ENCODE data around the gene ZNF655. TPM values are rescaled to one million over a fixed set of nuclear protein-coding genes. Genes with fewer than 3 reads are reported as not detected.
A peak's percentile ranks its signal among the peaks of the same experiment; 100 is the strongest.

The ZNF655 gene
- total RNA-seq, 1 experiment from 2014 or later = 40.4 TPM

DNA sequence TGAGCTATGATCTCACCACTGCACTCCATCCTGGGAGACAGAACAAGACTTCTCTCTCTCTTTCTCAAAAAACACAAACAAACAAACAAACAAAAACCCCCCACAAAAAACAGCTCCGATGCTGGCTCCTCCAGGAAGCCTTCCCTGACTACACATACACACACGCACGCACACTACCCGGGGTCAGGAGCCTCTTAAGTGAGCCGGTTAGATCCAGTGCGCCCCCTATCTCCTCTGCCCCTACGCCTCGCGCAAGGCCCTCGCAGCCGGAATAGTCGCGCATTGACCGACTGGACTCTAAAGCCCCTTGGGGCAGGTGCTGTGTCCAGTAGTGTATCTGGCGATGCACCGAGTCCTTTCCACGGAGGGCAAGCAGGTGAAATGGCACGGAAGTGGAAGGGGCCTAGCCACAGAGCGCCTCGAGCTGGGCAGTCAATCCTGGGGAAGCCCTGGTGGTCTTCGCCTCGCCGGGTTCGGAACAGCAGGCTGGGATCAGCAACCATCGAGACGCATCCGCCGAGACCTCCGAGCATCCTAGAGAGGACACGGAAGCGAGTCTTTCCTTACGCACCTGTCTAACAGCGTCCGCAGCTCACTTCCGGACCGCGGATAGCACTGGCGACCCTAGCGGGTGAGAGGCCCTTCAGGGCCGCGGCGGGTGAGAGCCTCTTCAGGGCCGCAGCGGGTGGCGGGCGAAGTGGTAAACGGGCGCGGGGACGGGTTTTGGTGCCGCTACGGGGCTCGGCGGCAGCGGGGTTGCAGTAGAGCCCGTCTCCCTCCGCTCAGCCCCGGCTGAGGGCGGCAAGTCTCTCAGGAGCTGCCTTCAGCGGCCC is 58.1 kb downstream of the ZNF655 start, which contains the start of gene ZSCAN25:
TSS of gene ZSCAN25 (plus strand) at position 588 of the 833 bp plus-strand sequence. CDS start 2,661 bp downstream, outside the sequence.
- Mint-ChIP-seq H3K4me1 (peaks cover 11% of the 10 kb centered on the region), H3K4me3 (peak within 1 kb of the TSS; percentile 95), H3K27ac (peak within 1 kb of the TSS; percentile 93), H3K9me3 (no peaks in the 10 kb centered on the region; the same call in 1 of the 2 replicates), H3K36me3 (peaks cover 31% of the 10 kb centered on the region), H3K27me3 (ENCODE audit: low read depth) (peaks cover 8% of the 10 kb centered on the region)
- DNase-seq (ENCODE audit: low spot score) (peak; percentile 94), ATAC-seq (peak; percentile 97)
- CTCF ChIA-PET = interaction anchor here (0.7 to 2.5 kb wide), 16 partner anchors 12 to 374 kb away, joined by 3 to 33 read pairs (median 4); partner anchors contain the start of genes BUD31, PDAP1, TMEM225B and TRIM4
- POLR2A ChIA-PET = interaction anchor here (0.5 to 1.7 kb wide), 5 partner anchors 13 to 466 kb away, joined by 3 to 5 read pairs (median 3); partner anchors contain the start of genes ZKSCAN5 and ZNF655
- TF ChIP-seq PRRX2 (CRISPR knock-in tag; IDR thresholded peaks at IDR 0.05) (no peak), ZNF219 (CRISPR knock-in tag; IDR thresholded peaks at IDR 0.05; ENCODE audit: borderline replicate concordance) (peak; percentile 88; the same call in 1 of the 2 replicates), HMGXB4 (CRISPR knock-in tag; IDR thresholded peaks at IDR 0.05) (peak; percentile 93), ESRRA (CRISPR knock-in tag; IDR thresholded peaks at IDR 0.05; ENCODE audit: borderline replicate concordance) (peak; percentile 83; the same call in 1 of the 2 replicates), TCF7 (CRISPR knock-in tag; IDR thresholded peaks at IDR 0.05; ENCODE audit: low read depth) (no peak), ZNF425 (CRISPR knock-in tag; conservative IDR thresholded peaks at IDR 0.05) (no peak), ETV6 (CRISPR knock-in tag; IDR thresholded peaks at IDR 0.05) (peak; percentile 52; the same call in 1 of the 2 replicates), RELA (CRISPR knock-in tag; IDR thresholded peaks at IDR 0.05; ENCODE audit: borderline replicate concordance) (peak; percentile 80; the same call in 1 of the 2 replicates), NR2C2 (CRISPR knock-in tag; IDR thresholded peaks at IDR 0.05) (peak; percentile 65; the same call in 1 of the 2 replicates), MXD4 (CRISPR knock-in tag; IDR thresholded peaks at IDR 0.05; ENCODE audit: borderline replicate concordance) (no peak), ATF1 (CRISPR knock-in tag; IDR thresholded peaks at IDR 0.05) (peak; percentile 82; the same call in 1 of the 2 replicates), ELF4 (CRISPR knock-in tag; IDR thresholded peaks at IDR 0.05; ENCODE audit: low read depth) (0 out of 2 replicates have a peak, but pooled peaks have one; percentile 33), SP1 (CRISPR knock-in tag; conservative IDR thresholded peaks at IDR 0.05) (peak; percentile 88), ZNF232 (CRISPR knock-in tag; IDR thresholded peaks at IDR 0.05) (0 out of 2 replicates have a peak, but pooled peaks have one; percentile 61), ZNF281 (CRISPR knock-in tag; IDR thresholded peaks at IDR 0.05) (peak; percentile 83; the same call in 1 of the 2 replicates), OVOL2 (CRISPR knock-in tag; IDR thresholded peaks at IDR 0.05; ENCODE audit: borderline replicate concordance) (no peak), MYBL2 (CRISPR knock-in tag; IDR thresholded peaks at IDR 0.05) (peak; percentile 87; the same call in 1 of the 2 replicates)
- TF ChIP-seq, protein P1, sequence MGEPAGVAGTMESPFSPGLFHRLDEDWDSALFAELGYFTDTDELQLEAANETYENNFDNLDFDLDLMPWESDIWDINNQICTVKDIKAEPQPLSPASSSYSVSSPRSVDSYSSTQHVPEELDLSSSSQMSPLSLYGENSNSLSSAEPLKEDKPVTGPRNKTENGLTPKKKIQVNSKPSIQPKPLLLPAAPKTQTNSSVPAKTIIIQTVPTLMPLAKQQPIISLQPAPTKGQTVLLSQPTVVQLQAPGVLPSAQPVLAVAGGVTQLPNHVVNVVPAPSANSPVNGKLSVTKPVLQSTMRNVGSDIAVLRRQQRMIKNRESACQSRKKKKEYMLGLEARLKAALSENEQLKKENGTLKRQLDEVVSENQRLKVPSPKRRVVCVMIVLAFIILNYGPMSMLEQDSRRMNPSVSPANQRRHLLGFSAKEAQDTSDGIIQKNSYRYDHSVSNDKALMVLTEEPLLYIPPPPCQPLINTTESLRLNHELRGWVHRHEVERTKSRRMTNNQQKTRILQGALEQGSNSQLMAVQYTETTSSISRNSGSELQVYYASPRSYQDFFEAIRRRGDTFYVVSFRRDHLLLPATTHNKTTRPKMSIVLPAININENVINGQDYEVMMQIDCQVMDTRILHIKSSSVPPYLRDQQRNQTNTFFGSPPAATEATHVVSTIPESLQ (CRISPR knock-in tag; IDR thresholded peaks at IDR 0.05) = no peak
- TF ChIP-seq, protein P2, sequence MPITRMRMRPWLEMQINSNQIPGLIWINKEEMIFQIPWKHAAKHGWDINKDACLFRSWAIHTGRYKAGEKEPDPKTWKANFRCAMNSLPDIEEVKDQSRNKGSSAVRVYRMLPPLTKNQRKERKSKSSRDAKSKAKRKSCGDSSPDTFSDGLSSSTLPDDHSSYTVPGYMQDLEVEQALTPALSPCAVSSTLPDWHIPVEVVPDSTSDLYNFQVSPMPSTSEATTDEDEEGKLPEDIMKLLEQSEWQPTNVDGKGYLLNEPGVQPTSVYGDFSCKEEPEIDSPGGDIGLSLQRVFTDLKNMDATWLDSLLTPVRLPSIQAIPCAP (CRISPR knock-in tag; IDR thresholded peaks at IDR 0.05) = 0 out of 2 replicates have a peak, but pooled peaks have one; percentile 38
- TF ChIP-seq, protein P3, sequence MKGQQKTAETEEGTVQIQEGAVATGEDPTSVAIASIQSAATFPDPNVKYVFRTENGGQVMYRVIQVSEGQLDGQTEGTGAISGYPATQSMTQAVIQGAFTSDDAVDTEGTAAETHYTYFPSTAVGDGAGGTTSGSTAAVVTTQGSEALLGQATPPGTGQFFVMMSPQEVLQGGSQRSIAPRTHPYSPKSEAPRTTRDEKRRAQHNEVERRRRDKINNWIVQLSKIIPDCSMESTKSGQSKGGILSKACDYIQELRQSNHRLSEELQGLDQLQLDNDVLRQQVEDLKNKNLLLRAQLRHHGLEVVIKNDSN (CRISPR knock-in tag; IDR thresholded peaks at IDR 0.05) = peak; percentile 54; the same call in 1 of the 2 replicates
- TF ChIP-seq, protein P4, sequence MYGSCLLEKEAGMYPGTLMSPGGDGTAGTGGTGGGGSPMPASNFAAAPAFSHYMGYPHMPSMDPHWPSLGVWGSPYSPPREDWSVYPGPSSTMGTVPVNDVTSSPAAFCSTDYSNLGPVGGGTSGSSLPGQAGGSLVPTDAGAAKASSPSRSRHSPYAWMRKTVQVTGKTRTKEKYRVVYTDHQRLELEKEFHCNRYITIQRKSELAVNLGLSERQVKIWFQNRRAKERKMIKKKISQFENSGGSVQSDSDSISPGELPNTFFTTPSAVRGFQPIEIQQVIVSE (CRISPR knock-in tag; IDR thresholded peaks at IDR 0.05; ENCODE audit: borderline replicate concordance) = no peak

Data from WTC11 (cell line).